CD4-positive, alpha-beta T cell treated with Interleukin-2 at 100 ng/mL for 4 hours (primary cell): ENCODE data around the gene DOCK9.

Experiments used
- DNase-seq: peaks from one replicate; pipeline ENCODE4 v3.0.0-alpha.2; 2020; ENCODE audit warnings: low spot score

The DOCK9 gene

GRCh38 chr13:98848746-98849145 lies 129.1 kb downstream of the DOCK9 start:
- no peak for DNase-seq

DNA sequence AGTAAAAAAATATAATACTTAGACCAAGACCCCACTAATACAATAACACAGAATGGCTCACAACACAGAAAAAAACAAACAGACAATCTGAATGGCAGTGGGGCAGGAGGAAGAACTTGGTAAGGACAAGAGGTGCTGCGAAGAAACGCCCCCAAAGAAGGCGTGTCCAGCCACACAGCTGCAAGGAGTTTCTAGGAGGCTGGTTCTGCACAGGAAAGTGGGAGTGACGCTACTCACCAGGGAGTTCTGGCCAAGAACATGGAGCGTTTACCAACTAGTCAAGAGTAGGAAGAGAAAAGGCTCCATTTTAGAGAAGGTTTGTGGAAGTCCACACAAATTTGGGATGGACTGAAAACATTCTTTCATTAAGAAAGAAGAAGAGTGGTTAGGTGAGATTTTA lies 130.1 kb downstream of the DOCK9 start:
- no peak for DNase-seq

DNA sequence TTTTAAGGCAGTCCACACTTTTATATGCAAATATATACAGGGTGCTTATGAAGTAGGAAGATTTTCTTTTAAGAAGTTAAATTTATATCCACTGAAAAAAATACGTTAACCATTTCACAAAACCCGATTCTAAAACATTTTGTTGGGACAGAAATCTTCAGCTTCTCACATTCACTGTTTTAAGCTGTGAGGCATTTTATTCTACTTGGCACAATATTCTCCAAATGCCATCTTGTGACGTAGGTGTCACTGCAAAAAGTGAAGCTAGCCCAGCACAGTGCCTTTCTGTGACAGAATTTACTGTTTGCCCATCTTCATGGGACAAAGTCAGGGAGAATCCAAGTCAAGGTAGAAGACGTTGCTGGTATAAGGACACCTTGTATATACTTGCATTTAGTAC lies 130.9 kb downstream of the DOCK9 start:
- no peak for DNase-seq

- DNase-seq: no peak
Observed at GRCh38 chr13:98846521-98846920, 131.3 kb downstream of the DOCK9 start.

GRCh38 chr13:98845742-98846141 lies 132.1 kb downstream of the DOCK9 start:
- no peak for DNase-seq

DNA sequence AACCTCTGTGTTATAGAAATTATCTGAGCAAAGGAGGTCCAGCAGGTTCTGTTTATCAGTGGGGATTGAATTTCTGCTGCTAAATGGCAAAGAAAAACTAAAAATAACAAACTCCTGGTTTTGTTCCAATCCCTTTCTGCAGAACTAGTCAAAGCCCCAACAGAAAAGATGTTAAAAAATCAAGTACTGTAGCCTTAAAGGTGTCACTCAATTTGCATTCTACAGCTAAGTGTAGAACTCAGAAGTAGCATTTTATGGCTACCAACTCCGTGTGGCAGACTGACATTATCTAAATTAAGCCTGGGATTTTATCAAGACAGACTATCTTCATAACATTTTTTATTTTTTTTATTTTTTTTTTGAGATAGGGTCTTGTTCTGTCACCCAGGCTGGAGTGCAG lies 133.8 kb downstream of the DOCK9 start:
- DNase-seq: no peak

GRCh38 chr13:98843482-98843877 lies 134.4 kb downstream of the DOCK9 start:
- DNase-seq: no peak

DNA sequence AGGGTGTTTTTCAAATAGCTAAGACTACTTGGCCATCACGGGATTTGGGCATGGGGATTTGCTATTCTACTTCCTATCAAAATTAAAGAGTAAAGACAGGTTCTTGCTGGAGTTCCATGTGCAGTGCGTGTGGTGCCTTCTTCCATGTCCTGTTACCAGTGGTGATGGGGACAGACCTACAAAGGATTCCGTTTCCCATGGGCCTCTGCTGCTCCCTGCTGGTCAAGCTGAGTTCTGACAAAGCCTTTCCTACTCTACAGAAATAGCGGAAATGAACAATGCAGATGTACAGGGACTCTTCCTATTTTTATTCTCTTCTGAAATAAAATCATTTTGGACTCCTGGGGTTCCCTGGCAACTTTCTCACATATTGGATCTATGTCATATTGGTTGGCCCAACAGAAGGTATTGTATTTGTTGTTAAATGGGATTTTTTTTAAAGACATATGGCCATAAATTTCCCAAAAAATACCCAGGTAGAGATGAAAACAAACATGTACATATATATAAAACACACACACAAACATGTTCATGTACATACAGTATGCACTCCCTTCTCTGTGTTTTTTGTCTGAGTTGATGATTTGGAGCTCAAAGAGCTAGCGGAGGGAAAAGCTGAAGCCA lies 134.9 kb downstream of the DOCK9 start:
- peak; percentile 57 for DNase-seq

DNA sequence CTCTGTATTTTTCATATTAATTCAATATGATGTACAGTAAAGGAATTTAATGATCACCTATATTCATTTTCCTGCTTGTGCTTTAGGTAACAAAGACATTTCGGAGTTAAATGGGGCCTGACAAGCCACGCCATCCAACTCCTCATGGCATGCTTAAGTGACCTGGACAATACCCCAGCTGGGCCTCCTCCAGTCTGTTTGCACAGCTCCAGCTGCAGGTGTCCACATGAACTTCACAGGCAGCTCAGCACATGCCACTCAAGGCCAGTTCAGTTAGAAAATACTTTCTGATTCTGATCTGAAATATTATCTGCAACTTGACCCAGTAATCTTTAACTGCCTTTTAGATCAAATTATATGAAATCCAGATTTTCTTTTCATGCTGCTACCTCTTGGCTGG lies 135.8 kb downstream of the DOCK9 start:
- no peak for DNase-seq

- DNase-seq: peak; percentile 37
Observed at GRCh38 chr13:98839856-98840769, 137.8 kb downstream of the DOCK9 start.

DNA sequence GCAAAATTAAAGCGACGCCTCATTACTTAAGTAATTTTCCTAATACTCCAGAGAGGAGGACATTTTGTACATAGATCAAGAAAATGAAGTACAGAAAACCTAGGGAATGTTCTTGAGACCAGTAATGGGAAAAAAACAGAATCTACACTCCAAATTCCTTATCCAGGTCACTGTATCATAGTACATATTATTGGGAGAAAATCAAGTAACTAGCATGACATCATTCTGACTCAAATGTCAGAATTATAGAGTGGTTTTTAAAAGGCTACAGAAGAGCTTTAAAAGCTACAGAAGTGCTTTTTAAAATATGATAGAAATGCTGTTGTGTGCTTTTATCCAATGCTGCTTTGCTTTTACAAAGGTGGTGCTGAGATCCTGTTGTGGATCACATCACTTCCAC lies 139.1 kb downstream of the DOCK9 start:
- no peak for DNase-seq

DNA sequence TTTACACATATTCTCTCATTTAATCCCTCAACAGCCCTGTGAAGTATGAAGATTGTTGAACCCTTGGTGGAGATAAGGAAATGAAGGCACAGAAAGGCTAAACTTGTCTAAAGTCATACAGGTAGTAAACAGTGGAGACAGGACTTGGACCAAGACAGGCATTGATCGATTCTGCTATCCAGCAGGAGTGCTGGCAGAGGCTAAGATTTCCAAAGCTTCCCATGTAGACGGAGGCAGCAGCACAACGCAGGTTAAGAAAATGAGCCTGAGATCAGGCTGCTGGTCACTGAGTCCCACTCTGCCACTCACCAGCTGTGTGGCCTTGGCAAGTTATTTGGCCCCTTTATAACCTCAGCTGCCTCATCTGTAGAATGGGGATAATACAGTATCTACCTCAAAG lies 140.0 kb downstream of the DOCK9 start:
- DNase-seq: no peak

DNA sequence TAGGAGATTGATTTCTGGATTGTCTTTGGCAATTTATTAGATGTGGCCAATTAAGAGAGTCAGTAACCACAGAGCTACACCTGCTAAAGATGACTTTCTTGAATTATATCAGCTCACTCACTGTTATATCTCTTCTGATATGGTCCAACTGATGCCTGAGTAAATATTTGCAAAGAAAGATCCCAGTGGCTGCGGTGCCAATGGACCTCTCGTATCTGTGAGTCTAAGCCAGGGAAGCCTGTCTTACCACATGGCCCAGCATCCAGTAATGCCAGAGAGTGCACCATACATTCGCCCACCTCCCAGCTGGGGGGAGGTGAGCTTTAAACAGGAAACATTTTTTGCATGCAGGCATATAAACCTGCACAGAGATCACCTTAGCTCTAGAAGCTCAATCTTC lies 142.7 kb downstream of the DOCK9 start:
- no peak for DNase-seq

DNA sequence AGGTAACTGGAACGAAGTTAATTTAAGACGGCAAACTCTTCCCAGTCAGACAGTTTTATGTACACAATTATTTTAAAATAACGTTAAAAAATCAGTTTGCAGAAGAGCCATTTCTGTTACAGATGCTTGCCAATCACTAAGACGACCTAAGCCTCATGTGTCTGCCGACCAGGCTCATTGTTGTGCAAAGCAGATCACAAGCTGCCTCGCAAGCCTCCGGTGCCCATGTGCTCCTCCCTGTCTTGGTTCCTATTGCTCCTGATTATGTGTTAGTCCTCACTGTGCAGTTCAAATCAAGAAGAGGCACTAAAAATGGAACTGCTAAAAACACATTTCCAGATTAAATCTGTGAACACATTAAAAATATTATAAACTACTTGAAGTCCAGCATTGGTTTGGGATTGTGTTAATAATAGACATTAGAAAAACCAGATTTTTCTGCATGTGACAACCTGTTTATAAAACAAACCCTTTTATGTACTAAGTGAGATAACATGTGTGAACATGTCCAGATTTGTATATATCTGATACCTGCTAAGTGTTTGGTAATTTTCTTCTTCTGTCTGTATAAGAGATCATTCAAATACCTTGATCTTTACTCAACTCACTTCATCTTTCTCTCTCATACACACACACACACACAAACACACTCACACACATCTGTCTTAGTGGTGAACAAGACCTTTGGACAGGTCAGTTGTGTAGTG lies 143.5 kb downstream of the DOCK9 start:
- no peak for DNase-seq

- no peak for DNase-seq
Observed at GRCh38 chr13:98831236-98831635, 146.6 kb downstream of the DOCK9 start.

GRCh38 chr13:98829541-98829940 lies 148.3 kb downstream of the DOCK9 start:
- no peak for DNase-seq

DNA sequence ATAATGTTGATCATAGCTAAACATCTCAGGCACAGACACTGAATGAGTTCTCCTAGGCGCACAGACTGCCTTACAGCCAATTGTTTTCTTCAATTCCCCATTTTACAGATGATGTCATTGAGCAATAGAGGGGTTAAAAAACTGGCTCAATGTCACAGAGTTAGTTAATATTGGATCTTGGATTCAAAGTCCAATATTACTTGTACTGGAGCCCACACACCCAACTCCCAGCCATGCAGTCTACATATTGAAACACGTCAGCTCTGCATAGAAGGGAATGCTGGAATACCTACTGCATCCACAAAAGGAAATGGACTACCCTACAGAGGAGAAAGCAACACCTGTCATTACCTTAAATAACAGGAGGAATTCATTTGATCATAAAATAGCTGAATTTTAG lies 149.2 kb downstream of the DOCK9 start:
- no peak for DNase-seq

DNA sequence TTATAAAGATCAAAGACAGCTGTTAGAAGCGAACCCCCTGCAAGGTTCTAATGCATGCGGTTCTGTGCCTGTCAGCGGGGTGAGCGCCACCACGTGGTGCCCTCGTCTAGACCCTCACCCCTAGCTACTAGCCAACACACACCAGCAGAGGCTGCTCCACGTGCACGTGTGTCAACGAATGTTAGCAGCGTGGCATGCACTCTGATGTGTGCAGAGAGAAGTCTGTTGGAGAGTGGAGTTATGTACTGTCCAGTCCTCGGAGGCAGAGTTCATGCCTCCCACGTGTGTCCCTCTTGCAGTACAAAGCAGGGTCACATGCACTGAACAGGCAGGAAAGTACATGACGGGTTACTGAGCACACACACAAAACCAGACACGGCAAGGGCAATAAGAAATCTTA lies 150.4 kb downstream of the DOCK9 start:
- no peak for DNase-seq

- no peak for DNase-seq
Observed at GRCh38 chr13:98826146-98826545, 151.7 kb downstream of the DOCK9 start.

GRCh38 chr13:98825659-98826058 lies 152.2 kb downstream of the DOCK9 start:
- no peak for DNase-seq

- DNase-seq: no peak
Observed at GRCh38 chr13:98824376-98825160, 153.3 kb downstream of the DOCK9 start.

- no peak for DNase-seq
Observed at GRCh38 chr13:98823442-98823841, 154.4 kb downstream of the DOCK9 start.
